Epithelial cell of esophagus (primary cell): ENCODE data around the gene THUMPD2.

Experiments used
- DNase-seq: peaks from one replicate; pipeline ENCODE4 v3.0.0; 2010; ENCODE audit warnings: low read depth
- H3K4me3 ChIP-seq: 2 replicates; pipeline ENCODE4 v1.5.1; 2011; ENCODE audit warnings: mild to moderate bottlenecking, low read length, control low read depth
- TF ChIP-seq, protein P1 (sequence below): IDR thresholded peaks from 2 replicates; pipeline ENCODE4 v1.5.1; 2011; ENCODE audit warnings: low read depth, mild to moderate bottlenecking, low read length, control low read depth, inconsistent platforms; ENCODE audit not compliant: insufficient read depth; ENCODE audit errors: missing control alignments

The THUMPD2 gene

GRCh38 chr2:39778775-39779340 lies at the start of gene THUMPD2:
Gene THUMPD2, minus strand, starts transcription at chr2:39779258. Its CDS starts 19 bp downstream, at chr2:39779239.
- peak; percentile 73 for DNase-seq
- TF ChIP-seq, protein P1, sequence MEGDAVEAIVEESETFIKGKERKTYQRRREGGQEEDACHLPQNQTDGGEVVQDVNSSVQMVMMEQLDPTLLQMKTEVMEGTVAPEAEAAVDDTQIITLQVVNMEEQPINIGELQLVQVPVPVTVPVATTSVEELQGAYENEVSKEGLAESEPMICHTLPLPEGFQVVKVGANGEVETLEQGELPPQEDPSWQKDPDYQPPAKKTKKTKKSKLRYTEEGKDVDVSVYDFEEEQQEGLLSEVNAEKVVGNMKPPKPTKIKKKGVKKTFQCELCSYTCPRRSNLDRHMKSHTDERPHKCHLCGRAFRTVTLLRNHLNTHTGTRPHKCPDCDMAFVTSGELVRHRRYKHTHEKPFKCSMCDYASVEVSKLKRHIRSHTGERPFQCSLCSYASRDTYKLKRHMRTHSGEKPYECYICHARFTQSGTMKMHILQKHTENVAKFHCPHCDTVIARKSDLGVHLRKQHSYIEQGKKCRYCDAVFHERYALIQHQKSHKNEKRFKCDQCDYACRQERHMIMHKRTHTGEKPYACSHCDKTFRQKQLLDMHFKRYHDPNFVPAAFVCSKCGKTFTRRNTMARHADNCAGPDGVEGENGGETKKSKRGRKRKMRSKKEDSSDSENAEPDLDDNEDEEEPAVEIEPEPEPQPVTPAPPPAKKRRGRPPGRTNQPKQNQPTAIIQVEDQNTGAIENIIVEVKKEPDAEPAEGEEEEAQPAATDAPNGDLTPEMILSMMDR: no peak
- peak within 1 kb of the TSS; percentile 59 for H3K4me3 ChIP-seq

- H3K4me3 ChIP-seq: no peak overlapping the region
- TF ChIP-seq, protein P1: no peak
- no peak for DNase-seq
Measured at GRCh38 chr2:39821871-39822270, 42.8 kb upstream of the THUMPD2 start.

GRCh38 chr2:39816845-39817244 lies 37.8 kb upstream of the THUMPD2 start:
- TF ChIP-seq, protein P1: no peak
- H3K4me3 ChIP-seq: no peak overlapping the region
- no peak for DNase-seq

DNA sequence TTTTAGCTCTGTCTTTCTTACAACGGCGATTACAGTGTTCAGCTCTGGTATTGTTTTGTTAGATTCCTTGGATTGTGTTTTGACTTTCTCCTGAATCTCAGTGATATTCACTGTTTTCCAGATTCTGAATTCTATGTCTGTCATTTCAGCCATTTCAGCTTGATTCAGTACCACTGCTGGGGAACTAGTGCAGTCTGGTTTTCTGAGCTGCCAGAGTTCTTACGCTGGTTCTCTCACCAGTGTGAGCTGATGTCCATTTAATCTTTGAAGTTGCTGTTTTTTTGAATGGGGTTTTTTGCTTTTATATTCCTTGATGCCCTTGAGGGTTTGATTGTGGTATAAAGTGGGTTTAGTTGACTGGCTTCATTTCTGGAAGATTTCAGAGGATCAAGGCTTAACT lies 37.4 kb upstream of the THUMPD2 start:
- DNase-seq: no peak
- TF ChIP-seq, protein P1: no peak
- H3K4me3 ChIP-seq: no peak overlapping the region

DNA sequence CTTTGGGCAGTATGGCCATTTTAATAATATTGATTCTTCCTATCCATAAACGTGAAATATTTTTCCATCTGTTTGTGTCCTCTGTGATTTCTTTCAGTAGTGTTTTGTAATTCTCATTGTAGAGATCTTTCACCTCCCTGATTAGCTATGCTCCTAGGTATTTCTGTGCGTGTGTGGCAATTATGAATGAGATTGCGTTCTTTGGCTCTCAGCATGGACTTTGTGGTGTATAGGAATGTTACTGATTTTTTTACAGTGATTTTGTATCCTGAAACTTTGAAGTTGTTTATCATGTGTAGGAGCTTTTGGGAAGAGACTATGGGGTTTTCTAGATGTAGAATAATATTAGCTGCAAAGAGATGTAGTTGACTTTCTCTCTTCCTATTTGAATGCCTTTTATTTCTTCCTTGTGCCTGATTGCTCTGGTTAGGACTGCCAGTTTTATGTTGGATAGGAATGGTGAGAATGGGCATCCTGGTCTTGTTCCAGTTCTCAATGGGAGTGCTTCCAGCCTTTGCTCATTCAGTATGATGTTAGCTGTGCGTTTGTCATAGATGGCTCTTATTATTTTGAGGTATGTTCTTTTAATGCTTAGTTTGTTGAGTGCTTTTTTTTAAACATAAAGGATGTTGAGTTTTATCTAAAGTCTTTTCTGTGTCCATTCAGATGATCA lies 27.0 kb upstream of the THUMPD2 start:
- TF ChIP-seq, protein P1: no peak
- peak; percentile 39 for DNase-seq
- H3K4me3 ChIP-seq: no peak overlapping the region

DNA sequence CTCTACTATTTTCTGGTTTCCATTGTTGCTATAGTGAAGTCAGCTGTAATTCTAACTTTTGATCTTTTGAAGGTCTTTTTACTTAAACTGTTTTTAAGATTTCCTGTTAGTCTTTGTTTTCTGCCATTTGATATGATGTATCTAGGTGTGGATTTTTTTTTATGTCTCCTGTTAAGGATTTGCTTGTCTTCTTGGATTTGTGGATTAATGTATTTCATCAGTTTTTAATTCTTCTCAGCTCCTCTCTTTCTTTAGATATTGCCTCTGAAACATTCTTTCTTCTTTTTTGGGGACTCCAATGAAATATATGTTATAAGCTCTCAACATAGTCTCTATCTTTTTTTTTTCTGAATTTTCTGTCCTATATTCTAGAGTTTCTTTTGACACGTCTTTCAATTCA lies 24.8 kb upstream of the THUMPD2 start:
- TF ChIP-seq, protein P1: no peak
- no peak overlapping the region for H3K4me3 ChIP-seq
- no peak for DNase-seq

GRCh38 chr2:39800752-39801151 lies 21.7 kb upstream of the THUMPD2 start:
- H3K4me3 ChIP-seq: no peak overlapping the region
- TF ChIP-seq, protein P1: no peak
- no peak for DNase-seq
